SK-N-SH (cell line): ENCODE results near the gene ADCYAP1R1. TPM values are rescaled to one million over a fixed set of nuclear protein-coding genes. Genes with fewer than 3 reads are reported as not detected.

Experiments used
- CTCF ChIA-PET: fragments of 300-600, 350-600 bp; formaldehyde crosslinking; extraction: SDS; loops from one replicate; lab custom pipeline; 2021; lab: Yijun Ruan, JAX
- POLR2A ChIA-PET: fragments of 350-600 bp; sonication (Branson Sonifier 250); formaldehyde crosslinking; extraction: SDS; loops from one replicate; lab custom pipeline; 2020; ENCODE audit warnings: antibody characterized with exemption, inconsistent platforms; lab: Yijun Ruan, JAX
- DNase-seq: peaks from one replicate; pipeline ENCODE4 v3.0.0; 2012
- H2AFZ ChIP-seq: fragments of 200-600 bp; sonication (generic); 2 replicates; pipeline ENCODE4 v1.8.1; 2016; ENCODE audit warnings: antibody characterized with exemption, mild to moderate bottlenecking, low read depth
- H3F3A ChIP-seq: fragments of 200-600 bp; sonication (generic); replicated peaks from 2 replicates; pipeline ENCODE3; 2016; ENCODE audit warnings: antibody characterized with exemption, mild to moderate bottlenecking; ENCODE audit not compliant: insufficient read depth
- H3K27ac ChIP-seq, 2 experiments: fragments of 200-500 bp in 1 of 2; fragments of 200-600 bp in 1 of 2; sonication (Bioruptor generic) in 1 of 2; sonication (generic), shearing (Covaris generic) in 1 of 2; 2 replicates each; pipeline versions ENCODE4 v1.5.1 to v1.6.1; 2014 to 2016; ENCODE audit warnings: low read depth in 2 of 2, inconsistent platforms in 1 of 2, low read length in 1 of 2, mild to moderate bottlenecking in 1 of 2, mixed read lengths in 1 of 2
- H3K27me3 ChIP-seq: fragments of 200-600 bp; sonication (generic), shearing (Covaris generic); 2 replicates; pipeline ENCODE4 v1.6.1; 2016; ENCODE audit warnings: mixed run types; ENCODE audit not compliant: insufficient read depth
- H3K36me3 ChIP-seq, 2 experiments: fragments of 200-500 bp in 1 of 2; fragments of 200-600 bp in 1 of 2; sonication (Bioruptor generic) in 1 of 2; sonication (generic) in 1 of 2; replicated peaks in 1 of 2; 2 replicates each; pipeline versions ENCODE3 to v1.5.1; 2014 to 2016; ENCODE audit warnings: low read length in 1 of 2, mild to moderate bottlenecking in 1 of 2; ENCODE audit not compliant: insufficient read depth in 2 of 2, control insufficient read depth in 1 of 2
- H3K4me1 ChIP-seq, 2 experiments: fragments of 200-500 bp in 1 of 2; fragments of 200-600 bp in 1 of 2; sonication (Bioruptor generic) in 1 of 2; sonication (generic), shearing (Covaris generic) in 1 of 2; 2 replicates each; pipeline versions ENCODE4 v1.5.1 to v1.6.1; 2014 to 2016; ENCODE audit warnings: low read depth in 1 of 2, low read length in 1 of 2, mixed run types in 1 of 2; ENCODE audit not compliant: insufficient read depth in 2 of 2, control insufficient read depth in 1 of 2
- H3K4me2 ChIP-seq: fragments of 200-600 bp; sonication (generic), shearing (Covaris generic); 2 replicates; pipeline ENCODE4 v1.6.1; 2017; ENCODE audit warnings: mixed run types
- H3K4me3 ChIP-seq, 2 experiments: fragments of 200-500 bp in 1 of 2; fragments of 200-600 bp in 1 of 2; sonication (Bioruptor generic) in 1 of 2; sonication (generic), shearing (Covaris generic) in 1 of 2; 2 replicates each; pipeline versions ENCODE4 v1.5.1 to v1.8.1; 2014 to 2016; ENCODE audit warnings: low read depth in 2 of 2, inconsistent platforms in 1 of 2, low read length in 1 of 2, mild to moderate bottlenecking in 1 of 2, mixed read lengths in 1 of 2, moderate library complexity in 1 of 2
- H3K79me2 ChIP-seq: fragments of 200-600 bp; sonication (generic); 2 replicates; pipeline ENCODE4 v1.8.1; 2017; ENCODE audit warnings: mild to moderate bottlenecking; ENCODE audit not compliant: insufficient read depth
- H3K9ac ChIP-seq: fragments of 200-600 bp; sonication (generic); 2 replicates; pipeline ENCODE4 v1.6.1; 2017; ENCODE audit warnings: mixed run types
- H3K9me2 ChIP-seq: fragments of 200-600 bp; sonication (generic); 2 replicates; pipeline ENCODE4 v1.6.1; 2017; ENCODE audit warnings: mixed run types
- H3K9me3 ChIP-seq: fragments of 200-600 bp; sonication (generic); 2 replicates; pipeline ENCODE4 v1.6.1; 2017; ENCODE audit warnings: mixed run types, mild to moderate bottlenecking, moderate library complexity
- H4K20me1 ChIP-seq: fragments of 200-600 bp; sonication (generic); 2 replicates; pipeline ENCODE4 v1.6.1; 2017; ENCODE audit warnings: mild to moderate bottlenecking, mixed run types; ENCODE audit not compliant: insufficient read depth
- ELF1 ChIP-seq: IDR thresholded peaks from 2 replicates; pipeline ENCODE4 v1.4.0; 2012
- FOXJ3 ChIP-seq: sonication (generic); formaldehyde crosslinking; IDR thresholded peaks from 2 replicates; pipeline ENCODE4 v1.5.1; 2020; ENCODE audit warnings: mild to moderate bottlenecking, missing genetic modification reagents
- FOXM1 ChIP-seq: IDR thresholded peaks from 2 replicates; pipeline ENCODE4 v1.4.0; 2012; ENCODE audit warnings: low read depth, mild to moderate bottlenecking
- GABPA ChIP-seq: IDR thresholded peaks from 2 replicates; pipeline ENCODE4 v1.4.0; 2012; ENCODE audit warnings: low read depth, mild to moderate bottlenecking
- GATA2 ChIP-seq: sonication (generic); formaldehyde crosslinking; IDR thresholded peaks from 2 replicates; pipeline ENCODE4 v1.5.0; 2020; ENCODE audit warnings: mild to moderate bottlenecking, missing genetic modification reagents
- JUND ChIP-seq: IDR thresholded peaks from 2 replicates; pipeline ENCODE4 v1.4.0; 2012
- NRF1 ChIP-seq: IDR thresholded peaks from 2 replicates; pipeline ENCODE4 v1.6.1; 2012; ENCODE audit warnings: low read depth, mild to moderate bottlenecking, low read length
- POLR2AphosphoS5 ChIP-seq: IDR thresholded peaks from 2 replicates; pipeline ENCODE4 v1.6.1; 2012; ENCODE audit warnings: low read depth, low read length
- RAD21 ChIP-seq: IDR thresholded peaks from 2 replicates; pipeline ENCODE4 v1.6.1; 2012; ENCODE audit warnings: mild to moderate bottlenecking, low read length
- RFX5 ChIP-seq: IDR thresholded peaks from 2 replicates; pipeline ENCODE4 v1.6.1; 2012; ENCODE audit warnings: mild to moderate bottlenecking, improper control_type of control experiment, low read length
- SIN3A ChIP-seq: IDR thresholded peaks from 2 replicates; pipeline ENCODE4 v1.6.1; 2012; ENCODE audit warnings: low read depth, mild to moderate bottlenecking, low read length, moderate library complexity, borderline replicate concordance
- SMC3 ChIP-seq: IDR thresholded peaks from 2 replicates; pipeline ENCODE4 v1.6.1; 2012; ENCODE audit warnings: low read depth, low read length, improper control_type of control experiment
- TAF1 ChIP-seq: IDR thresholded peaks from 2 replicates; pipeline ENCODE4 v1.6.1; 2012; ENCODE audit warnings: low read depth, mild to moderate bottlenecking, low read length, moderate library complexity, borderline replicate concordance
- TCF12 ChIP-seq: IDR thresholded peaks from 2 replicates; pipeline ENCODE4 v1.4.0; 2012
- TEAD4 ChIP-seq: IDR thresholded peaks from 2 replicates; pipeline ENCODE4 v1.4.0; 2012; ENCODE audit warnings: mild to moderate bottlenecking, borderline replicate concordance; ENCODE audit not compliant: insufficient read depth
- YY1 ChIP-seq: IDR thresholded peaks from 2 replicates; pipeline ENCODE4 v1.4.0; 2012; ENCODE audit warnings: low read depth, mild to moderate bottlenecking
- WGBS: methylation state at CpG from one replicate; pipeline ENCODE4 v1.1.6; 2017; ENCODE audit warnings: low lambda C conversion rate; 5-methylcytosine and 5-hydroxymethylcytosine counted together
- polyA plus RNA-seq, 3 experiments: library from polyadenylated mRNA; depleted of rRNA; stranded (reverse); fragments of >200 nt; gene quantifications; 2 replicates each; pipeline ENCODE4 v1.2.3, GENCODE V29; 2012
- TF ChIP-seq, protein P1 (sequence below): IDR thresholded peaks from 2 replicates; pipeline ENCODE4 v1.4.0; 2012; ENCODE audit warnings: low read depth
- TF ChIP-seq, protein P2 (sequence below): IDR thresholded peaks from 2 replicates; pipeline ENCODE4 v1.4.0; 2012; ENCODE audit warnings: low read depth, borderline replicate concordance
- TF ChIP-seq, protein P3 (sequence below): IDR thresholded peaks from 2 replicates; pipeline ENCODE4 v1.4.0; 2012; ENCODE audit warnings: low read depth, borderline replicate concordance

Gene ADCYAP1R1
- polyA plus RNA-seq, 1 of the 3 experiments (the other 2 are of a cell fraction) = 0.08 TPM

DNA sequence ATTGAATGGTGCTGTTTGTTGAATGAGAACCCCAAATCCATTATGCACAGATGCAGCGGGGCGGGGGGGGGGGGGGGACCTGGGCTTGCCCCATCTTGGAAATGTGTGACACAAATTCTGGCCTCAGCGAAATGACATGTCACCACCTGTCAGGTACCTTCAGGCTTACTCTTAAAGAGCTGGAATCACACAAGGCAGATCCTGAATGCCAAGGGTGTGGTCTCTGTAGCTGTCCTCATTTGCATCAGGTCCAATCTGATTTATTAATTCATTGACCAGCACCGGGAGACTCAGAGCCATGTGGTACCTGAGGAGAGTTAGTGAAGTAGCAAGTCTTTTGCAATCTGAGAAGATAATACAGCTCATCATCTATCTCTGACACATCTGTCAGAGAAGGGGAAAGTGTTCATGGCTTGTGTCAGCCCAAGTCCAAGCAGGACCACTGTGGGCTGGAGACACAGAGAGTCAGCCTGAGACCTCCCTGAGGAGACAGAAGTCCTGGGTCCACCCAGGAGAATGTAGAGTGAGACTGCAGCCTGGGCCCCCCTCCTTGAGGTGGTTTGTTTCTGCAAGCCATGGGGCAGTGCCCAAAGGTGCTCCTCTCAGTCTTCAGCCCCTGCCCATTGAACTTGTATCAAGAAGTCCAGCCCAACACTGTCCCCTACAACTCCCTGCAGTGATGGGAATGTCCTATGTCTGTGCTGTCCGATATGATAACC, 46.7 kb downstream of the ADCYAP1R1 start:
- H3K27ac ChIP-seq = no peak overlapping the region
- H4K20me1 ChIP-seq = no peaks in the 10 kb centered on the region
- H3K9me3 ChIP-seq = no peaks in the 10 kb centered on the region
- no peak for DNase-seq
- H3F3A ChIP-seq = no peaks in the 10 kb centered on the region
- CTCF ChIA-PET = interaction anchor here (1.4 to 24.6 kb wide), 5 partner anchors 9 to 112 kb away, joined by 3 to 344 read pairs (median 10); no protein-coding TSS in a partner anchor
- no peak overlapping the region for H3K9ac ChIP-seq
- TF ChIP-seq ELF1 (no peak), GATA2 (CRISPR knock-in tag) (no peak), GABPA (no peak), TEAD4 (no peak), JUND (no peak), FOXM1 (no peak), POLR2AphosphoS5 (no peak), TCF12 (no peak), FOXJ3 (CRISPR knock-in tag) (no peak), TAF1 (no peak), SMC3 (no peak), RAD21 (no peak), YY1 (no peak), RFX5 (no peak), NRF1 (no peak), SIN3A (no peak)
- TF ChIP-seq, protein P1, sequence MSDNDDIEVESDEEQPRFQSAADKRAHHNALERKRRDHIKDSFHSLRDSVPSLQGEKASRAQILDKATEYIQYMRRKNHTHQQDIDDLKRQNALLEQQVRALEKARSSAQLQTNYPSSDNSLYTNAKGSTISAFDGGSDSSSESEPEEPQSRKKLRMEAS = no peak
- TF ChIP-seq, protein P2, sequence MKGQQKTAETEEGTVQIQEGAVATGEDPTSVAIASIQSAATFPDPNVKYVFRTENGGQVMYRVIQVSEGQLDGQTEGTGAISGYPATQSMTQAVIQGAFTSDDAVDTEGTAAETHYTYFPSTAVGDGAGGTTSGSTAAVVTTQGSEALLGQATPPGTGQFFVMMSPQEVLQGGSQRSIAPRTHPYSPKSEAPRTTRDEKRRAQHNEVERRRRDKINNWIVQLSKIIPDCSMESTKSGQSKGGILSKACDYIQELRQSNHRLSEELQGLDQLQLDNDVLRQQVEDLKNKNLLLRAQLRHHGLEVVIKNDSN = no peak
- TF ChIP-seq, protein P3, sequence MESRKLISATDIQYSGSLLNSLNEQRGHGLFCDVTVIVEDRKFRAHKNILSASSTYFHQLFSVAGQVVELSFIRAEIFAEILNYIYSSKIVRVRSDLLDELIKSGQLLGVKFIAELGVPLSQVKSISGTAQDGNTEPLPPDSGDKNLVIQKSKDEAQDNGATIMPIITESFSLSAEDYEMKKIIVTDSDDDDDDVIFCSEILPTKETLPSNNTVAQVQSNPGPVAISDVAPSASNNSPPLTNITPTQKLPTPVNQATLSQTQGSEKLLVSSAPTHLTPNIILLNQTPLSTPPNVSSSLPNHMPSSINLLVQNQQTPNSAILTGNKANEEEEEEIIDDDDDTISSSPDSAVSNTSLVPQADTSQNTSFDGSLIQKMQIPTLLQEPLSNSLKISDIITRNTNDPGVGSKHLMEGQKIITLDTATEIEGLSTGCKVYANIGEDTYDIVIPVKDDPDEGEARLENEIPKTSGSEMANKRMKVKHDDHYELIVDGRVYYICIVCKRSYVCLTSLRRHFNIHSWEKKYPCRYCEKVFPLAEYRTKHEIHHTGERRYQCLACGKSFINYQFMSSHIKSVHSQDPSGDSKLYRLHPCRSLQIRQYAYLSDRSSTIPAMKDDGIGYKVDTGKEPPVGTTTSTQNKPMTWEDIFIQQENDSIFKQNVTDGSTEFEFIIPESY = no peak
- H3K27me3 ChIP-seq = peaks cover 21% of the 10 kb centered on the region
- H2AFZ ChIP-seq = no peak overlapping the region
- WGBS = 42% methylated on average over 4 of the region's 5 CpGs
- POLR2A ChIA-PET = interaction anchor here (1.4 kb wide), 1 partner anchor 9 kb away, joined by 3 read pairs; no protein-coding TSS in a partner anchor
- H3K79me2 ChIP-seq = no peaks in the 10 kb centered on the region
- H3K9me2 ChIP-seq = no peaks in the 10 kb centered on the region
- no peak overlapping the region for H3K4me3 ChIP-seq
- H3K36me3 ChIP-seq = no peaks in the 10 kb centered on the region
- H3K4me2 ChIP-seq = no peak overlapping the region
- H3K4me1 ChIP-seq = no peaks in the 10 kb centered on the region; a peak in 1 of 4 replicates
